ENCODE data around the gene ACTL6A.
"Not testable (repeated sequence)": the region's sequence is repeated elsewhere in the genome, so short reads cannot be mapped to it uniquely, and the experiment has no call there.

The ACTL6A gene

GRCh38 chr3:179562591-179563270, at the start of gene ACTL6A:
Gene ACTL6A (plus strand): TSS chr3:179562926. CDS start chr3:179563093, 167 bp downstream.
- DNase-seq (ENCODE audit: low spot score), result peak; percentile 98

GRCh38 chr3:179513862-179514261, 48.9 kb upstream of the ACTL6A start:
- no peak for DNase-seq (ENCODE audit: low spot score)

GRCh38 chr3:179516461-179517251, 46.1 kb upstream of the ACTL6A start:
- DNase-seq (ENCODE audit: low spot score), result not testable (repeated sequence)

- DNase-seq (ENCODE audit: low spot score), result no peak
Observed at GRCh38 chr3:179526482-179526881, 36.2 kb upstream of the ACTL6A start.

GRCh38 chr3:179526989-179527391, 35.7 kb upstream of the ACTL6A start:
- DNase-seq (ENCODE audit: low spot score), result no peak

- no peak for DNase-seq (ENCODE audit: low spot score)
Observed at GRCh38 chr3:179528772-179529171, 34.0 kb upstream of the ACTL6A start.

- no peak for DNase-seq (ENCODE audit: low spot score)
Observed at GRCh38 chr3:179531576-179531975, 31.1 kb upstream of the ACTL6A start.

- DNase-seq (ENCODE audit: low spot score), result no peak
Observed at GRCh38 chr3:179533274-179533673, 29.5 kb upstream of the ACTL6A start.

GRCh38 chr3:179536256-179536655, 26.5 kb upstream of the ACTL6A start:
- DNase-seq (ENCODE audit: low spot score), result no peak

GRCh38 chr3:179541094-179541493, 21.6 kb upstream of the ACTL6A start:
- DNase-seq (ENCODE audit: low spot score), result no peak

GRCh38 chr3:179541596-179541995, 21.1 kb upstream of the ACTL6A start:
- DNase-seq (ENCODE audit: low spot score), result no peak

- no peak for DNase-seq (ENCODE audit: low spot score)
Observed at GRCh38 chr3:179542375-179542774, 20.4 kb upstream of the ACTL6A start.

GRCh38 chr3:179544981-179545645, 17.6 kb upstream of the ACTL6A start:
- DNase-seq (ENCODE audit: low spot score), result no peak

GRCh38 chr3:179546814-179547241, 15.9 kb upstream of the ACTL6A start:
- DNase-seq (ENCODE audit: low spot score), result no peak

GRCh38 chr3:179551349-179552105, 11.2 kb upstream of the ACTL6A start:
- DNase-seq (ENCODE audit: low spot score), result no peak

- DNase-seq (ENCODE audit: low spot score), result peak; percentile 51
Observed at GRCh38 chr3:179558742-179559364, 3.9 kb upstream of the ACTL6A start.

GRCh38 chr3:179560791-179561190, 1.9 kb upstream of the ACTL6A start:
- no peak for DNase-seq (ENCODE audit: low spot score)

GRCh38 chr3:179563271-179563783, 601 bp downstream of the ACTL6A start:
- DNase-seq (ENCODE audit: low spot score), result peak; percentile 32

GRCh38 chr3:179565496-179565895, 2.8 kb downstream of the ACTL6A start:
- DNase-seq (ENCODE audit: low spot score), result no peak

- no peak for DNase-seq (ENCODE audit: low spot score)
Observed at GRCh38 chr3:179580992-179581391, 18.3 kb downstream of the ACTL6A start.

GRCh38 chr3:179589143-179589542, 26.4 kb downstream of the ACTL6A start:
- DNase-seq (ENCODE audit: low spot score), result no peak

Data from HuH-7 (cell line).